Pancreas (tissue), 10 donors: ENCODE results near the gene PPIL3. TPM values are rescaled to one million over a fixed set of nuclear protein-coding genes. Genes with fewer than 3 reads are reported as not detected.

Experiments
- ATAC-seq, 4 donors: fragments of 200-7000 bp; cut with Tn5 transposase; one replicate each; pipeline versions ENCODE4 v1.8.0 to v1.9.1; 2020; ENCODE audit warnings: mild to moderate bottlenecking in 4 of 4, moderate library complexity in 4 of 4
- DNase-seq, 6 donors: peaks; one replicate each; pipeline ENCODE4 v3.0.0-alpha.2; 2020
- FAIRE-seq: peaks from 2 replicates; lab custom pipeline; 2012; peaks lifted over from hg19 to GRCh38; lab: Jason Lieb, UNC
- H3K27ac ChIP-seq, 4 donors: fragments of 200-600 bp; sonication (generic); 1 replicate in 3 of 4; 2 replicates in 1 of 4; pipeline versions ENCODE4 v1.5.0 to v1.8.0; 2020
- H3K27me3 ChIP-seq, 4 donors: fragments of 200-600 bp; one replicate each; pipeline ENCODE4 v1.8.0; 2021
- H3K36me3 ChIP-seq, 3 donors: fragments of 200-600 bp; sonication (generic) in 1 of 3; one replicate each; pipeline versions ENCODE4 v1.5.0 to v1.8.0; 2020 to 2021
- H3K4me1 ChIP-seq, 3 donors: fragments of 200-600 bp; one replicate each; pipeline ENCODE4 v1.8.0; 2021
- H3K4me3 ChIP-seq, 4 donors: fragments of 200-600 bp; sonication (generic) in 2 of 4; one replicate each; pipeline versions ENCODE4 v1.5.0 to v1.8.0; 2020 to 2021
- H3K9me3 ChIP-seq, 4 donors: fragments of 200-600 bp; one replicate each; pipeline ENCODE4 v1.8.0; 2021
- WGBS, 2 donors: extraction: QIAGEN DNeasy Blood & Tissue Kit; methylation state at CpG; one replicate each; pipeline ENCODE4 v1.1.7; 2013; 5-methylcytosine and 5-hydroxymethylcytosine counted together
- intact Hi-C, 3 donors: fragments of 100-400 bp; cut with DNase I; formaldehyde crosslinking; loops; one replicate each; pipeline versions ENCODE4 v1.11.1 to v1.14.2; 2022
- polyA plus RNA-seq, 2 donors: library from polyadenylated mRNA; stranded (reverse); fragments of 200-250 nt; gene quantifications; one replicate each; pipeline ENCODE4 v1.2.3, GENCODE V29; 2013
- total RNA-seq, 6 donors: library from RNA; stranded (reverse); fragmentation: NEBNext Ultra II Directional in 4 of 6; extraction: Animal tissue kit (Norgen Biotek cat#: 25700) in 4 of 6; gene quantifications; one replicate each; pipeline versions ENCODE4 v1.2.1 to v1.2.4, GENCODE V29; 2021 to 2023
- TF ChIP-seq, protein P1 (sequence below), 4 donors: fragments of 200-600 bp; sonication (generic) in 3 of 4; IDR thresholded peaks; one replicate each; pipeline versions ENCODE4 v1.5.0 to v1.8.0; 2021; ENCODE audit warnings: antibody characterized with exemption in 4 of 4
- donor health status: healthy with polysubstance abuse.
- donor health status: DM: no; HTN: no; CAD: no; lungs with moderate emphysema.
- donor health status: DM: no; HTN: no; CAD: no.
- donor health status: control.
- donor health status: control.
- donor health status: Bipolar disorder and iron deficiency.
- donor health status: DM: yes; HTN: yes; CAD: no.
- donor health status: DM: no; HTN: no; CAD: no.
- donor health status: DM: no; HTN: no; CAD: no.
- donor health status: DM: yes; HTN: yes; CAD: no.

PPIL3 gene
- total and polyA plus RNA-seq, 8 donors, result 7.2 to 21.8 (median 11.8) TPM

DNA sequence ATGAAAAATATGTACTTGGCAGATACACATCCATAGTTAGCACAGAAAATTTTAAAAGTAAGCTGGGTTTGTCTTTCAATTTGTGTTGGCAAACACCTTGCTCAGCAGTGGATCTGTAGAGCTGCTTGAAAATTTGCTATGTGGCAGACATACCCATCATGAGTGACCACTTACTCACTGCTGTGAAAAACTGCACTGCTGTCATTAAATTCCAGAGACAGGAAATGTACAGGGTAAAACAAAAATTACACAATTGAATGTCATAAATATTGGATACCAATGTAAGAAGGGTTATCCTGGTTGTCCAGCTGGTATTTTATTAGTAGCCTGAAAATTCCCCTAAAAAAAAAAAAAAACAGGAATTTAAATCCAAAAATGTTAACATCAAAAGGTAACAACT is 24.8 kb upstream of the PPIL3 start:
- Histone ChIP-seq H3K4me3 (no peak overlapping the region), H3K27ac (no peak overlapping the region), H3K36me3 (peaks cover 4 to 46% (median 16%) of the 10 kb centered on the region in 3 donors), H3K27me3 (no peaks in the 10 kb centered on the region), H3K9me3 (no peaks in the 10 kb centered on the region), H3K4me1 (no peaks in the 10 kb centered on the region)
- ATAC-seq, result no peak
- no peak for DNase-seq
- TF ChIP-seq, protein P1, sequence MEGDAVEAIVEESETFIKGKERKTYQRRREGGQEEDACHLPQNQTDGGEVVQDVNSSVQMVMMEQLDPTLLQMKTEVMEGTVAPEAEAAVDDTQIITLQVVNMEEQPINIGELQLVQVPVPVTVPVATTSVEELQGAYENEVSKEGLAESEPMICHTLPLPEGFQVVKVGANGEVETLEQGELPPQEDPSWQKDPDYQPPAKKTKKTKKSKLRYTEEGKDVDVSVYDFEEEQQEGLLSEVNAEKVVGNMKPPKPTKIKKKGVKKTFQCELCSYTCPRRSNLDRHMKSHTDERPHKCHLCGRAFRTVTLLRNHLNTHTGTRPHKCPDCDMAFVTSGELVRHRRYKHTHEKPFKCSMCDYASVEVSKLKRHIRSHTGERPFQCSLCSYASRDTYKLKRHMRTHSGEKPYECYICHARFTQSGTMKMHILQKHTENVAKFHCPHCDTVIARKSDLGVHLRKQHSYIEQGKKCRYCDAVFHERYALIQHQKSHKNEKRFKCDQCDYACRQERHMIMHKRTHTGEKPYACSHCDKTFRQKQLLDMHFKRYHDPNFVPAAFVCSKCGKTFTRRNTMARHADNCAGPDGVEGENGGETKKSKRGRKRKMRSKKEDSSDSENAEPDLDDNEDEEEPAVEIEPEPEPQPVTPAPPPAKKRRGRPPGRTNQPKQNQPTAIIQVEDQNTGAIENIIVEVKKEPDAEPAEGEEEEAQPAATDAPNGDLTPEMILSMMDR (IDR thresholded peaks at IDR 0.05), result no peak
- intact Hi-C loops, result loop anchor here in 1 of 3 donors (10.0 kb wide), 1 partner anchor 151 kb away; no protein-coding TSS in a partner anchor
- FAIRE-seq, result no peak

DNA sequence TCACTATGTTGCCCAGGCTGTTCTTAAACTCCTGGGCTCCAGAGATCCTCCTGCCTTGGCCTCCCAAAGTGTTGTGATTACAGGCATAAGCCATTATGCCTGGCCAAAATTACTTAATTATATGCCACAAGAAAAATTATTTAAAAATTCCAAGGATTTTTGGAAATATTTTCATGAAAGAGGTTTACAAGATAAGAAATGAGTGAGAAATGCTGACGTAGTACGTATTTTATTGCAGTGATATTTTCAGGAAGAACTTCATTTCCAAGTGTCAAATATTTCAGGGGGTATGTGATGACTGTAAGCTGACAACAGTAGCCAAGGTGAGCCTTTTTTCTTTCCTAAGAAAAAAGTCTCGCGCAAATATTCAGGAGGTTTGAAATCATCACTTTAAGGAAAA is 21.1 kb upstream of the PPIL3 start:
- no peak for FAIRE-seq

DNA sequence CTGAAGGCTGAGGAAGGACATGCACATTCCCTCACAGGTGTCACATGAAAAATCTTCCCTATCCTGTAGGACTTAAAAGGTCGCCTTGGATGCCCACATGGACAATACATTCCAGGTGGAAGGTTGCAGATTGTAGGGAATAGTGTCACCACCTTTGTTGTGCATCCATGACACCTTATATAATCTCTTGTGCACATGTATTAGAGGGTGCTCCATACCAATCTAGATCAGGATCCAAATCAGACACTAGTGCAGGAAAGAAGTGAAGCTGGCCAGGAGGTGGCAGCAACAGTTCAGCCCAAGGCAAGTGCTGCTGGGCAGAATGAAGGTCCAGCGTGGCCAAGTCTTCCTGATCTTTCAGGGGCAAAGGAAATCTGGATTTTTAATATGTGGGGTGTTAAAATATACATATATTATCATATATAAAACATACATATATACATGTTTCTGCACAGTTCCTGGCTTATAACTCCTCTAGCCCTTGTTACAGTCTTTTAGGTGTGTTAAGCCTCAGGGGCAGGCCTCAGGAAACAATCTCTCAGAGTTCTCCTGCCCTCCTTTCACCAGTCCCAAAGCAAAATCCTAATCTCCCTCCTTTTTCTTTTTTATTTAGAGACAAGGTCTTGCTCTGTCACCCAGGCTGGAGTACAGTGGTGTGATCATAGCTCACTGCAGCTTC is 16.9 kb upstream of the PPIL3 start:
- WGBS, 2 donors, result 50 to 56% methylated on average over 2 of the region's 2 CpGs
- ATAC-seq, result peak; percentile 73 to 94 (median 90)
- TF ChIP-seq, protein P1 (IDR thresholded peaks at IDR 0.05), result peak; percentile 28 to 44 (median 42)
- H3K36me3 ChIP-seq, result peaks cover 0 to 27% (median 0%) of the 10 kb centered on the region in 3 donors
- no peak for FAIRE-seq
- no peaks in the 10 kb centered on the region for H3K9me3 ChIP-seq
- no peak overlapping the region for H3K4me3 ChIP-seq
- intact Hi-C loops, result loop anchor here in 1 of 3 donors (10.0 kb wide), 1 partner anchor 269 kb away; no protein-coding TSS in a partner anchor
- H3K4me1 ChIP-seq, result no peaks in the 10 kb centered on the region
- H3K27me3 ChIP-seq, result no peaks in the 10 kb centered on the region
- peak; percentile 45 to 75 (median 65) for DNase-seq
- H3K27ac ChIP-seq, result no peak overlapping the region

More for the DNA sequence above, 21.1 kb upstream of the PPIL3 start:
- DNase-seq, result no peak
- no peak overlapping the region for H3K4me3 ChIP-seq
- TF ChIP-seq, protein P1 (IDR thresholded peaks at IDR 0.05), result no peak
- no peaks in the 10 kb centered on the region for H3K4me1 ChIP-seq
- peaks cover 4 to 35% (median 15%) of the 10 kb centered on the region in 3 donors for H3K36me3 ChIP-seq
- H3K9me3 ChIP-seq, result no peaks in the 10 kb centered on the region
- ATAC-seq, result no peak
- 93 to 95% methylated on average over 4 of the region's 4 CpGs for WGBS, 2 donors
- intact Hi-C loops, result loop anchor here in 2 of 3 donors (10.0 kb wide), 2 partner anchors 155 to 265 kb away; no protein-coding TSS in a partner anchor
- no peak overlapping the region for H3K27ac ChIP-seq
- no peaks in the 10 kb centered on the region for H3K27me3 ChIP-seq

DNA sequence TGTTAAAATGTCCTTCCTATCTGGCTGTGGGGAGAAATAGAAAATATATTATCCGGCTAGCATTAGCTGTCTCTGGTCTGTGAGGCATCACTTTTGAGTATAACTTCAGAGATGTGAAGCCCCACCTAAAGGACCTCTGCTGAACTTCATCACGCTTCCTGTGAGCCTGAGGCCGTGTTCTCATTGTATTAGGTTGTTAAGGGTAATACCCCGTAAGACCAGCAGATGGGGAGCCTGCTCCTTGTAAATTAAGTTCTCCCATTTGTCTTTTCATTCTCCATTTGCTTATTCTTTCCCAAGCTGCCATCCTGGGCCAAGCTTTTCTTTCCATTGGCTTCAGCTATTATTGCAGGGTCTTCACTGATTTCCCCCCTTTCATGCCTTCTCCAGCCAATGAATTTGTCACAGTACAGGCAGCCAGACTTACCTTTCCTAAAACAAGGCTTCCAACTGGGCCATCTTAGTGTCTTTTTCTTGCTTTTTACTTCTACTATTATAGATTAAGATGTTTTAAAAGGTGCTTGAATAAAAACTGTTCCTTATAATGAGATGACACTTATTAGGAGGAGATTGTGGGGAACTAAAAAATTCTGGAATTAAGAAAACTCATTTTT is 12.7 kb upstream of the PPIL3 start:
- FAIRE-seq, result peak; percentile 17

More for the DNA sequence above, 12.7 kb upstream of the PPIL3 start:
- ATAC-seq, result peak; percentile 68 to 94 (median 92)
- intact Hi-C loops, result loop anchor here in 1 of 3 donors (10.0 kb wide), 1 partner anchor 273 kb away; no protein-coding TSS in a partner anchor
- H3K4me3 ChIP-seq, result no peak overlapping the region
- H3K4me1 ChIP-seq, result no peaks in the 10 kb centered on the region
- TF ChIP-seq, protein P1 (IDR thresholded peaks at IDR 0.05), result peak; percentile 52 to 66 (median 58)
- peak in 3 of 6 donors; percentile 49 to 67 (median 51) for DNase-seq
- 9 to 17% methylated on average over 4 of the region's 4 CpGs for WGBS, 2 donors
- no peak overlapping the region for H3K27ac ChIP-seq
- no peaks in the 10 kb centered on the region for H3K27me3 ChIP-seq
- no peaks in the 10 kb centered on the region for H3K9me3 ChIP-seq
- H3K36me3 ChIP-seq, result peaks cover 4 to 30% (median 5%) of the 10 kb centered on the region in 3 donors
